GM18951 (cell line): ENCODE results near the gene IL11RA.
A peak's percentile ranks its signal among the peaks of the same experiment; 100 is the strongest.
"Not testable (repeated sequence)": the region's sequence is repeated elsewhere in the genome, so short reads cannot be mapped to it uniquely, and the experiment has no call there.

Experiments
- POLR2A ChIP-seq: IDR thresholded peaks from 4 replicates; pipeline ENCODE4 v1.6.1; 2011; ENCODE audit warnings: mild to moderate bottlenecking; ENCODE audit not compliant: insufficient read length, insufficient read depth; ENCODE audit errors: extremely low read depth
- in situ Hi-C: fragments of 300-500 bp; cut with MboI; formaldehyde crosslinking; loops from one replicate; pipeline ENCODE4 v1.12.0; 2022; ENCODE audit warnings: low sequenced_read_pairs, mixed read lengths, inconsistent platforms; ENCODE audit not compliant: unreplicated experiment

Gene IL11RA

DNA sequence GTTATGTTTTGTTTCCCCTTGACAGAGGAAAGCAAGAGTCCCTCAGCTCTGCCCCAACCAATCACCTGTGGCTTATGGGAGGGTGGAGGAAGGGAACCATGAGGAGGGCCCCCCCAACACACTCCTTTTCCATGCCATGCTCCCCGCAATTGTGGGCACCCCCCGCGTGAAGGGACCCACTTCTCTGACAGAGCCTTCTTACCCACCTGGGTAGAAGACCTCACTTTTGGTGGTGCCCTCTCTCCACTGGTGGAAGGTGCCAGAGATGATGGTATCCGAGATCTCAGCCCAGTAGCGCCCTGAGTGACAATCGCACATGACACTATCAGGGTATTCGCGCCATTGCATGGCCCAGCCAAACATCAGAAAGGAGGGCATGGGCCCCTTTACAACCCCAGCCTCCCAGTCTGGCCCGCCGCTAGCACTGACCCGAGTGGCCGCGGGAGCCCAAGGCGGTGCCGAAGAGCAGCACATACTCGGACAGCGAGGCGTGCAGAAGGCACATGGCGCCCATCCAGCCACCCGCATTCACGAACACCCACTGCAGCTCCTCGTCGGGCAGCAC lies 15.1 kb upstream of the IL11RA start:
- TF ChIP-seq POLR2A: no peak
- in situ Hi-C loops: no loop called here

DNA sequence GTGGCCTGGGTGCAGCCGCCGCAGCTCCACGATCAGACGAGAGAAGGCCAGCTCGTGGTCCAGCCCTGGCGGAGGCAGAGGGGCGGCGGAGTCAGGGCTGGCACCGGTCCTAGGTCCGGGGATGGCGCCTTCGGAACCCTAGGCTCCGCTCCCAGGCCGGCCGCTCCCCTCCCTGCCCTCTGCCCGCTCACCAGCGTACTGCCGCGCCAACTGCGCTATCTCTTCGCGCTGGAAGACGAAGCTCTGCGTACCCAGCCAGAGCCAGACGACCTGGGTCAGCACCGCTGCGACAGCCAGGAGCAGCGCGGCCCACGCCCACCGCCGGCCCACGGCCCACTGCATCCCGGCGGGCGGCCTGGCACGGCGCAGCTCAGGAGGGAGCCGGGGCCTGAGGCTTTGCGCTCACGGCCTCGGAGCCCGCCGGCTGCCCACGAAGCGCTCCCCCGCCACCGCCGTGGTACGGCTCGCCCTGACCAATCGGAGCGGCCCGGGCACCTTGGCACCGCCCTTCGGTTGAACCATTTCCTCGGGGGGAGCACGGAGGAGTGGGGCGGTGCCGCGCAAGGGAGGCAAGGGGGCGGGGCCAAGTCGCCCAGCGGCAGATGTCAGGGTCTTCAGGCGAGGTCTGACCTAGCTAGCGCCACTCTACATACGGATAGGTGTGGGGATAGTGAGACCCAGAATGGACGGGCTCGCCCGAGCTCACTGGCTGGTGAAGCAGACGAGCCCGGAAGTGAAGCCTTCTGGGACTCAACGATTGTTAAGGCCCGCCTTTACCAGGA lies 14.4 kb upstream of the IL11RA start, which contains the start of gene SIGMAR1:
Gene SIGMAR1, minus strand, starts transcription at position 432 of the 782 bp plus-strand sequence. Its CDS starts 90 bp downstream, at position 342.
- in situ Hi-C loops: no loop called here
- peak; percentile 89 for TF ChIP-seq POLR2A

DNA sequence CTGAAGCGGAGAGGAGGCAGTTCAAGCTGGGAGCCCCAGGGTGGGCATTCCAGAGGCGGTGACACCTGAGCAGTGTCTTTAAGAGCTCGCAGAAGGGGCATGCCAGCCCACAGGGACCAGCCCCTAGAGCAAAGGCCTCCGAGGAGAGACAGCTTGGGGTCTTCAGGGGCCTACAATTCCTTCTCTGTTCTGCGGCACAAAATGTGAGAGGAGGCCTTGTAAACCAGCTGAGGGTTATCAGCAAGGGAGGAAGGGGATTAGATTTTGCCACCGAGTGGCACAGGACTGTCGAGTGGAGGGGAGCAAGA lies 13.9 kb upstream of the IL11RA start:
- in situ Hi-C loops: no loop called here
- no peak for TF ChIP-seq POLR2A

GRCh38 chr9:34639322-34639721 lies 12.7 kb upstream of the IL11RA start:
- in situ Hi-C loops: not testable (repeated sequence)

DNA sequence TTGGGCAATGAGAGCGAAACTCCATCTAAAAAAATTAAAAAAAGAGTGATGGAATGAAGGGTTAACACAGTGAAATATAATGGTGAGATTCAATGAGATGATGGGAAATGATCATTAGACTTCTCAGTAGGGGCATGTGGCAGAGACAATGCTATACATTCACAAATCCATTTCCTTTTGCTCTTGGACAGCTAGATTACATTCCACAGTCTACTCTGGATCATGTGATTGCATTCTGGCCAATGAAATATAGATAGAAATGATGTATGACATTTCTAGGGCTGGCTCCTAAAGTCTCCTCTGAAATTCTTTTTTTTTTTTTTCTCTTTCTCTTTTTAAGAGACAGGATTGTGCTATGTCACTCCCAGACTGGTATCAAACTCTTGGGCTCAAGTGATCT lies 9.3 kb upstream of the IL11RA start:
- TF ChIP-seq POLR2A: no peak
- in situ Hi-C loops: no loop called here

GRCh38 chr9:34644766-34645314 lies 7.1 kb upstream of the IL11RA start:
- in situ Hi-C loops: no loop called here
- no peak for TF ChIP-seq POLR2A

DNA sequence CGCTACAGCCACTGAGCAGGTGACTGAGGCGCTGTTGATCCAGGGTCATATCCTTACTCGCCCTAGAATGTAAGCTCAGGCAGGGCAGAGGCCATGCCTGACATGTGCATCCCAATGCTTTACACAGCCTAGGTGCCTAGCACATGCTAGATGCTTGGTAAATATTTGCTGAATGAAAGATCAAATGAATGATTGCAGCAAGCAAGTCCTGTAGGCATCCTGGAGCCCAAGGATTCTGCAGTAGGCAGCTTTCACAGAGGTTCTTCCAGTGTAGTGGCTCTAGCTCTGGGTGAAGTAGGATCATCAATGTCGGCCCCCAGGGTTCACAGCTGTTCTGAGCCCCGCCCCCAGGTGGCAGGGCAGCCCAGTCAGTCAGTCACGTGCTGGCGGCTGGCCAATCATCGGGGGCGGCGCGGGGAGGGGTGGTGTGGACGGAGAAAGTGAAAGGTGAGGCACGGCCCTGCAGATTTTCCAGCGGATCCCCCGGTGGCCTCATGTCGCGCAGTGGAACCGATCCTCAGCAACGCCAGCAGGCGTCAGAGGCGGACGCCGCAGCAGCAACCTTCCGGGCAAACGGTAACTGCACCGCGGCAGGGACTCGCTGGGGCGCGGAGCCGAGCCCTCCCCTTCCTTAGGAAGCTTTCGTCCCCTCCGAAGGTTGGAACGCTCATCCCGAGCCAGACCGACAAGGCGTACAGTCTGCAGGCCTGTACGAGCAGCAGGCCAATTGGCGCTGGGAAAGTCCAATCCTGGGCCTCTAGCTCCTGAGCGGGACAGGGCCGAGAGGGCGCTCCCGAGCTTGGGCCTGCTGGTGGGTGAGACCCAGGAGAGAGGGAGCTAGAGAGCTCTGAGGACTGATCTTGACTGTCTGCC lies 5.5 kb upstream of the IL11RA start, which contains the start of gene GALT:
Gene GALT, plus strand, starts transcription at position 465 of the 873 bp plus-strand sequence. Its CDS starts 30 bp downstream, at position 495.
- in situ Hi-C loops: no loop called here
- TF ChIP-seq POLR2A: peak; percentile 82

- TF ChIP-seq POLR2A: no peak
- in situ Hi-C loops: no loop called here
Observed at GRCh38 chr9:34647084-34647403, 4.9 kb upstream of the IL11RA start.

DNA sequence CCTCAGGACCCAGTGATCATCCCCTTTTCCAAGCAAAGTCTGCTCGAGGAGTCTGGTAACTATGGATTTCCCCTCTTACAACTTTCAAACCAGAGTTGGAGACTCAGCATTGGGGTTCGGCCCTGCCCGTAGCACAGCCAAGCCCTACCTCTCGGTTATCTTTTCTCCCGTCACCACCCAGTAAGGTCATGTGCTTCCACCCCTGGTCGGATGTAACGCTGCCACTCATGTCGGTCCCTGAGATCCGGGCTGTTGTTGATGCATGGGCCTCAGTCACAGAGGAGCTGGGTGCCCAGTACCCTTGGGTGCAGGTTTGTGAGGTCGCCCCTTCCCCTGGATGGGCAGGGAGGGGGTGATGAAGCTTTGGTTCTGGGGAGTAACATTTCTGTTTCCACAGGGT lies 4.3 kb upstream of the IL11RA start:
- no peak for TF ChIP-seq POLR2A
- in situ Hi-C loops: no loop called here

GRCh38 chr9:34648673-34649072 lies 3.3 kb upstream of the IL11RA start:
- in situ Hi-C loops: no loop called here
- no peak for TF ChIP-seq POLR2A

GRCh38 chr9:34650816-34651215 lies 1.2 kb upstream of the IL11RA start:
- no peak for TF ChIP-seq POLR2A
- in situ Hi-C loops: no loop called here

GRCh38 chr9:34651321-34651720 lies 664 bp upstream of the IL11RA start:
- in situ Hi-C loops: no loop called here
- no peak for TF ChIP-seq POLR2A

DNA sequence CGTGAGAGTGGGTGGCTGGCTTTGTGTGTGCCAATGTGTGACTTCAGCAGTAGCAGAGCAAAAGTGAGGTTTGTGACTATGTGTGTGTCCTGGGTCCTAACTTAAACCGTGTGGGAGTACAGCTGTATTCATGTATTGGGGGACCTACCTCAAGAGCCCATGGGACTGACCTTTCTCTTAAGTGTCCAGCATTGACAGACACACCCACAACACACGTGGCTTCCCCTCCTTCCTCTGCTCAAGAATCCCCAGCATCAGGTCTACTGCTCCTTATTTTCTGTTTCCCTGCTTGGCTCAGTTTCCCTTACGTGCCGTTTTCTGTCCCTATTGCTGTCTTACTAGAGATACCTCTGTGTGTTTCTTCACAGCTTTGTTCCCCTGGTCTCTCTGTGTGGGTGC lies 616 bp downstream of the IL11RA start:
- no peak for TF ChIP-seq POLR2A
- in situ Hi-C loops: no loop called here
